ENCODE measurements around the gene TEKT3.

Gene TEKT3

DNA sequence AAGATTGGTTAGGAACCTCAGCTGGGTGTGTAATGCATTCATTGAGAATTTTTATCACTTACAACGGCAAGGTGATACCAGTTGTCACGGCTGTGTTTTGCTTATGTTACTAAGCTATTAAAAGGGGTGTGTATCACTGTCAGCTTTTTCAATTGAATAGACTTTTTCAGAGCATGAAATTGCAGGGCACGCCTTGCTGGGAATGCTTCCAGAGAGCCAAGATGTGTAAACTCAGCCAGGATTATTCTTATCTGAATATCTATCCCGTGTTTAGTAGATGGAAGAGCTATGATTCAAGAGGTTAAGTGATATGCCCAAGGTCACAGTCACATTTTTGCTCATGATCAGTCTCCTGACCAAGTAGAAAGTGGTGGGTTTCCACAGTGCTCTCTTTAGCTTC is 6.6 kb upstream of the TEKT3 start:
- Histone ChIP-seq H3K27me3 (ENCODE audit: insufficient read depth, low read length) (no peaks in the 10 kb centered on the region), H3K9me3 (ENCODE audit: low read length) (no peaks in the 10 kb centered on the region), H3F3A (ENCODE audit: insufficient read depth, low read length) (no peaks in the 10 kb centered on the region), H3K79me2 (ENCODE audit: insufficient read depth, low read length) (no peaks in the 10 kb centered on the region), H3K4me3 (ENCODE audit: low read depth, low read length, poor library complexity, severe bottlenecking) (no peak overlapping the region), H3K27ac (ENCODE audit: low read depth, low read length, poor library complexity, severe bottlenecking) (no peak overlapping the region), H3K36me3 (ENCODE audit: insufficient read depth, low read length) (no peaks in the 10 kb centered on the region), H3K4me1 (ENCODE audit: insufficient read depth, low read length, severe bottlenecking) (no peaks in the 10 kb centered on the region), H3K9me2 (ENCODE audit: low read depth, low read length) (no peaks in the 10 kb centered on the region), H3K9ac (ENCODE audit: low read length) (no peak overlapping the region), H2AFZ (ENCODE audit: low read length) (no peak overlapping the region), H3K4me2 (ENCODE audit: low read length) (no peak overlapping the region), H4K20me1 (ENCODE audit: insufficient read depth, low read length) (no peaks in the 10 kb centered on the region)
- TF ChIP-seq, protein P1, sequence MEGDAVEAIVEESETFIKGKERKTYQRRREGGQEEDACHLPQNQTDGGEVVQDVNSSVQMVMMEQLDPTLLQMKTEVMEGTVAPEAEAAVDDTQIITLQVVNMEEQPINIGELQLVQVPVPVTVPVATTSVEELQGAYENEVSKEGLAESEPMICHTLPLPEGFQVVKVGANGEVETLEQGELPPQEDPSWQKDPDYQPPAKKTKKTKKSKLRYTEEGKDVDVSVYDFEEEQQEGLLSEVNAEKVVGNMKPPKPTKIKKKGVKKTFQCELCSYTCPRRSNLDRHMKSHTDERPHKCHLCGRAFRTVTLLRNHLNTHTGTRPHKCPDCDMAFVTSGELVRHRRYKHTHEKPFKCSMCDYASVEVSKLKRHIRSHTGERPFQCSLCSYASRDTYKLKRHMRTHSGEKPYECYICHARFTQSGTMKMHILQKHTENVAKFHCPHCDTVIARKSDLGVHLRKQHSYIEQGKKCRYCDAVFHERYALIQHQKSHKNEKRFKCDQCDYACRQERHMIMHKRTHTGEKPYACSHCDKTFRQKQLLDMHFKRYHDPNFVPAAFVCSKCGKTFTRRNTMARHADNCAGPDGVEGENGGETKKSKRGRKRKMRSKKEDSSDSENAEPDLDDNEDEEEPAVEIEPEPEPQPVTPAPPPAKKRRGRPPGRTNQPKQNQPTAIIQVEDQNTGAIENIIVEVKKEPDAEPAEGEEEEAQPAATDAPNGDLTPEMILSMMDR (IDR thresholded peaks at IDR 0.05; ENCODE audit: low read length): no peak
- TF ChIP-seq EZH2 (IDR thresholded peaks at IDR 0.05; ENCODE audit: borderline replicate concordance, low read length): no peak

DNA sequence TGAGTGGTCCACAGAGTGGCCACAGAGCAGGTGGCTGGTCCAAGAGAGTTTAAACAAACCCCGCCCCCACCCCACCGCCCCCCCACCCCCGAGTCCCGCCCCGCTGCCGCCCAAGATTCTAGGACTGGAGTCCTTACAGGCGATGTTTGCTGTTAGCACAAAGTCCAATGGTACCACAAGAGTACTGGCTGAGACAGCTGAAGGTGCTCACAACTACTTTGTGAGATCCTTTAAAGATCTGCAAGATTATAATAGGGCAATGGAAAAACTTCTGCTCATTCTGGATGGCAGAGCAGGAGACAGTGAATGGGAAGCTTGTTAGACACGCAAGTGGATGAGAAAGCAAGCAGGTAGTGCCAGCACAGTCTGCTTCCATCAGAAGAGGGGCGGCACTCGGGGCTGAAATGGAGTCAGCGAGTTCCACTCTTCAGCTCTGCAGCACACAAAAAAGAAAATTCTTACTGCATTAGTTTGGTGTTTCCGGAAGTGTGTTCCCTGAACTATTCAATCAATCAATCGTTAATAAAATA is 4.7 kb upstream of the TEKT3 start:
- Histone ChIP-seq H3K27ac (ENCODE audit: low read depth, low read length, poor library complexity, severe bottlenecking) (no peak overlapping the region), H3K79me2 (ENCODE audit: insufficient read depth, low read length) (no peaks in the 10 kb centered on the region), H3F3A (ENCODE audit: insufficient read depth, low read length) (no peaks in the 10 kb centered on the region), H3K27me3 (ENCODE audit: insufficient read depth, low read length) (no peaks in the 10 kb centered on the region), H3K4me1 (ENCODE audit: insufficient read depth, low read length, severe bottlenecking) (no peaks in the 10 kb centered on the region), H3K36me3 (ENCODE audit: insufficient read depth, low read length) (no peaks in the 10 kb centered on the region), H3K9ac (ENCODE audit: low read length) (no peak overlapping the region), H3K9me3 (ENCODE audit: low read length) (no peaks in the 10 kb centered on the region), H4K20me1 (ENCODE audit: insufficient read depth, low read length) (no peaks in the 10 kb centered on the region), H3K4me2 (ENCODE audit: low read length) (no peak overlapping the region), H2AFZ (ENCODE audit: low read length) (no peak overlapping the region), H3K4me3 (ENCODE audit: low read depth, low read length, poor library complexity, severe bottlenecking) (no peak overlapping the region), H3K9me2 (ENCODE audit: low read depth, low read length) (no peaks in the 10 kb centered on the region)
- TF ChIP-seq EZH2 (IDR thresholded peaks at IDR 0.05; ENCODE audit: borderline replicate concordance, low read length): no peak
- TF ChIP-seq, protein P1 (IDR thresholded peaks at IDR 0.05; ENCODE audit: low read length): no peak

DNA sequence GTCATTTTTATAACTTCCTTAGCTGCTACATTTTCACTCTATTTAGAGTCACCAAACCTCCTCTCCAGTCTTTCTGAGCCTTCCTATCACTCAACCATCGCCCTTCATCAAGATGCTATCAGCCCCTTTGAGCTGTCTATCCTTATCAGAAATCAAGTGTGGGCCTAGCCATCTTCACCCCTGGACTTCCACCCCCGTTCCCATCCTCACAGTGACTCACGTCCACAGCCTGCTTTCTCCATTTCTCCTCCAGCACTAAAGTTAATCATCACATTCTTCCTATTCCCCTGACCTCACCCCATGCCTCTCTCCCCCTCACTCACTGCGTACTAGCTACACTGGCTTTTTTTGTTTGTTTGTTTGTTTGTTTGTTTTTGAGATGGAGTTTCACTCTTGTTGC is 2.4 kb upstream of the TEKT3 start:
- no peak overlapping the region for H3K4me2 ChIP-seq (ENCODE audit: low read length)
- no peaks in the 10 kb centered on the region for H3K27me3 ChIP-seq (ENCODE audit: insufficient read depth, low read length)
- H4K20me1 ChIP-seq (ENCODE audit: insufficient read depth, low read length): no peaks in the 10 kb centered on the region
- TF ChIP-seq, protein P1 (IDR thresholded peaks at IDR 0.05; ENCODE audit: low read length): no peak
- TF ChIP-seq EZH2 (IDR thresholded peaks at IDR 0.05; ENCODE audit: borderline replicate concordance, low read length): no peak
- no peaks in the 10 kb centered on the region for H3K9me2 ChIP-seq (ENCODE audit: low read depth, low read length)
- H3K27ac ChIP-seq (ENCODE audit: low read depth, low read length, poor library complexity, severe bottlenecking): no peak overlapping the region
- no peaks in the 10 kb centered on the region for H3K79me2 ChIP-seq (ENCODE audit: insufficient read depth, low read length)
- no peak overlapping the region for H3K9ac ChIP-seq (ENCODE audit: low read length)
- H3K4me3 ChIP-seq (ENCODE audit: low read depth, low read length, poor library complexity, severe bottlenecking): no peak overlapping the region
- no peak overlapping the region for H2AFZ ChIP-seq (ENCODE audit: low read length)
- no peaks in the 10 kb centered on the region for H3F3A ChIP-seq (ENCODE audit: insufficient read depth, low read length)
- H3K36me3 ChIP-seq (ENCODE audit: insufficient read depth, low read length): no peaks in the 10 kb centered on the region
- H3K4me1 ChIP-seq (ENCODE audit: insufficient read depth, low read length, severe bottlenecking): no peaks in the 10 kb centered on the region
- H3K9me3 ChIP-seq (ENCODE audit: low read length): no peaks in the 10 kb centered on the region
